Osteoblast (primary cell): ENCODE measurements around the gene BANF1. TPM values are rescaled to one million over a fixed set of nuclear protein-coding genes. Genes with fewer than 3 reads are reported as not detected.
A peak's percentile ranks its signal among the peaks of the same experiment; 100 is the strongest.
"Not testable (repeated sequence)": the region's sequence is repeated elsewhere in the genome, so short reads cannot be mapped to it uniquely, and the experiment has no call there.

Experiments used
- DNase-seq: peaks from one replicate; pipeline ENCODE4 v3.0.0; 2011; ENCODE audit warnings: low spot score, mixed read lengths; ENCODE audit not compliant: insufficient read length; ENCODE audit errors: missing footprints
- H2AFZ ChIP-seq: 2 replicates; pipeline ENCODE4 v1.6.0; 2011; ENCODE audit warnings: mild to moderate bottlenecking, low read length
- H3K27ac ChIP-seq: 2 replicates; pipeline ENCODE4 v1.5.1; 2011; ENCODE audit warnings: mild to moderate bottlenecking, low read depth, low read length, moderate library complexity
- H3K27me3 ChIP-seq: 2 replicates; pipeline ENCODE4 v1.6.0; 2012; ENCODE audit warnings: mild to moderate bottlenecking, control low read depth, inconsistent platforms, low read length, moderate library complexity; ENCODE audit not compliant: insufficient read depth
- H3K36me3 ChIP-seq: 2 replicates; pipeline ENCODE4 v1.5.1; 2011; ENCODE audit warnings: mild to moderate bottlenecking, low read length, control low read depth, moderate library complexity; ENCODE audit not compliant: insufficient read depth
- H3K4me1 ChIP-seq: 2 replicates; pipeline ENCODE4 v1.5.1; 2011; ENCODE audit warnings: mild to moderate bottlenecking, low read length, control low read depth, moderate library complexity; ENCODE audit not compliant: insufficient read depth
- H3K4me2 ChIP-seq: 2 replicates; pipeline ENCODE4 v1.6.0; 2011; ENCODE audit warnings: mild to moderate bottlenecking, low read length; ENCODE audit not compliant: insufficient read depth
- H3K4me3 ChIP-seq: fragments of 200-600 bp; sonication (generic); 3 replicates; pipeline ENCODE4 v1.5.1; 2012; ENCODE audit warnings: mild to moderate bottlenecking, low read length, inconsistent platforms; ENCODE audit not compliant: insufficient read depth
- H3K79me2 ChIP-seq: 2 replicates; pipeline ENCODE4 v1.6.0; 2012; ENCODE audit warnings: mild to moderate bottlenecking, low read length, control low read depth, inconsistent platforms; ENCODE audit not compliant: insufficient read depth
- H3K9me3 ChIP-seq: 2 replicates; pipeline ENCODE4 v1.5.1; 2011; ENCODE audit warnings: low read depth, low read length, control low read depth
- H4K20me1 ChIP-seq: 2 replicates; pipeline ENCODE4 v1.6.0; 2012; ENCODE audit warnings: mild to moderate bottlenecking, low read length, control low read depth; ENCODE audit not compliant: insufficient read depth
- CTCF ChIP-seq: IDR thresholded peaks from 2 replicates; pipeline ENCODE4 v1.5.1; 2011; ENCODE audit warnings: mild to moderate bottlenecking, low read depth, low read length, moderate library complexity; ENCODE audit errors: extremely low read depth
- total RNA-seq: library from RNA; depleted of rRNA; stranded (reverse); fragments of >200 nt; gene quantifications from 2 replicates; pipeline ENCODE4 v1.2.3, GENCODE V29; 2012

BANF1 gene
- total RNA-seq, 1 donor, result 14.5 TPM

- H3K9me3 ChIP-seq, result no peaks in the 10 kb centered on the region
- no peak for TF ChIP-seq CTCF
Measured at GRCh38 chr11:66008095-66008467, 5.8 kb downstream of the BANF1 start.

GRCh38 chr11:66008468-66009101, 6.3 kb downstream of the BANF1 start:
- peaks cover 13% of the 10 kb centered on the region for H3K36me3 ChIP-seq
- peak; percentile 71 for DNase-seq
- no peak overlapping the region for H3K27ac ChIP-seq
- no peaks in the 10 kb centered on the region for H3K9me3 ChIP-seq
- no peaks in the 10 kb centered on the region for H3K27me3 ChIP-seq
- peaks cover 12% of the 10 kb centered on the region for H3K4me1 ChIP-seq
- H3K4me3 ChIP-seq, result no peak overlapping the region
- no peaks in the 10 kb centered on the region for H4K20me1 ChIP-seq
- peaks cover 8% of the 10 kb centered on the region for H3K79me2 ChIP-seq
- no peak for TF ChIP-seq CTCF
- H3K4me2 ChIP-seq, result no peak overlapping the region
- H2AFZ ChIP-seq, result peak overlapping the region; percentile 81

More at GRCh38 chr11:66008095-66008467, 5.8 kb downstream of the BANF1 start:
- Histone ChIP-seq H3K4me1 (peaks cover 13% of the 10 kb centered on the region), H2AFZ (no peak overlapping the region), H3K4me2 (no peak overlapping the region), H3K27ac (no peak overlapping the region), H3K79me2 (peaks cover 13% of the 10 kb centered on the region), H3K27me3 (no peaks in the 10 kb centered on the region), H3K36me3 (peaks cover 13% of the 10 kb centered on the region), H3K4me3 (no peak overlapping the region), H4K20me1 (no peaks in the 10 kb centered on the region)
- DNase-seq, result peak; percentile 60

GRCh38 chr11:66010036-66010435, 7.7 kb downstream of the BANF1 start:
- not testable (repeated sequence) for H3K4me3 ChIP-seq, H3K79me2 ChIP-seq, H3K4me2 ChIP-seq, DNase-seq, H3K36me3 ChIP-seq, H2AFZ ChIP-seq, H3K27ac ChIP-seq, H4K20me1 ChIP-seq, H3K9me3 ChIP-seq, H3K27me3 ChIP-seq
- H3K4me1 ChIP-seq, result peaks cover 15% of the 10 kb centered on the region

- peak overlapping the region; percentile 38 for H2AFZ ChIP-seq
- peak overlapping the region; percentile 23 for H3K4me2 ChIP-seq
- DNase-seq, result peak; percentile 86
Measured at GRCh38 chr11:66011239-66011784, 9.0 kb downstream of the BANF1 start.

More at GRCh38 chr11:66011239-66011784, 9.0 kb downstream of the BANF1 start:
- no peak for TF ChIP-seq CTCF
- no peaks in the 10 kb centered on the region for H4K20me1 ChIP-seq
- no peaks in the 10 kb centered on the region for H3K36me3 ChIP-seq
- H3K27me3 ChIP-seq, result no peaks in the 10 kb centered on the region
- H3K9me3 ChIP-seq, result no peaks in the 10 kb centered on the region
- H3K4me1 ChIP-seq, result peaks cover 28% of the 10 kb centered on the region
- no peaks in the 10 kb centered on the region for H3K79me2 ChIP-seq
- no peak overlapping the region for H3K27ac ChIP-seq
- peak overlapping the region; percentile 39 for H3K4me3 ChIP-seq
